Measurements from ENCODE around the gene ALDH1L2. TPM values are rescaled to one million over a fixed set of nuclear protein-coding genes. Genes with fewer than 3 reads are reported as not detected.

The ALDH1L2 gene
- total and polyA plus RNA-seq, 9 of the 15 experiments (the other 6 are each of a cell fraction or from before 2014, with no cell fraction given) = 1.1 to 9.9 (median 3.8) TPM

- no peak for TF ChIP-seq CREB5 (CRISPR knock-in tag; IDR thresholded peaks at IDR 0.05)
- peak; percentile 96 to 98 for TF ChIP-seq MNT (conservative IDR thresholded peaks at IDR 0.05)
- TF ChIP-seq AFF4 (CRISPR knock-in tag; IDR thresholded peaks at IDR 0.05) = no peak
- no peak for TF ChIP-seq E2F8 (IDR thresholded peaks at IDR 0.05; ENCODE audit: low read depth, partially characterized antibody)
- no peak for TF ChIP-seq POU5F1 (IDR thresholded peaks at IDR 0.05; ENCODE audit: borderline replicate concordance, low read depth, low read length, partially characterized antibody)
- TF ChIP-seq ZNF395 (CRISPR knock-in tag; IDR thresholded peaks at IDR 0.05) = peak; percentile 54; the same call in 1 of the 2 replicates
- peak; percentile 82 for TF ChIP-seq HNRNPLL (IDR thresholded peaks at IDR 0.05; ENCODE audit: low read depth, low read length, poor library complexity, severe bottlenecking)
- TF ChIP-seq BDP1 (IDR thresholded peaks at IDR 0.05; ENCODE audit: insufficient read depth, insufficient read length) = no peak
- no peak for TF ChIP-seq DEAF1 (CRISPR knock-in tag; IDR thresholded peaks at IDR 0.05)
- TF ChIP-seq SREBF2 (CRISPR knock-in tag; IDR thresholded peaks at IDR 0.05) = no peak
- TF ChIP-seq TCF7 (IDR thresholded peaks at IDR 0.05; ENCODE audit: borderline replicate concordance) = no peak
Observed at GRCh38 chr12:104986022-104986941, 98.0 kb downstream of the ALDH1L2 start, which contains the start of gene NOPCHAP1 (continued).

Measured in K562 (cell line).